Stimulated activated CD4-positive, alpha-beta T cell treated with anti-CD3 and anti-CD28 coated beads, Interleukin-1b, Interleukin-23, amount 100 ng/mL, for 24 hours (primary cell): Measurements from ENCODE around the gene TCF12.

Experiments used
- DNase-seq, 4 experiments: peaks; one replicate each; pipeline ENCODE4 v3.0.0-alpha.2; 2020; ENCODE audit warnings: low read depth in 4 of 4, low spot score in 1 of 4

Gene TCF12

DNA sequence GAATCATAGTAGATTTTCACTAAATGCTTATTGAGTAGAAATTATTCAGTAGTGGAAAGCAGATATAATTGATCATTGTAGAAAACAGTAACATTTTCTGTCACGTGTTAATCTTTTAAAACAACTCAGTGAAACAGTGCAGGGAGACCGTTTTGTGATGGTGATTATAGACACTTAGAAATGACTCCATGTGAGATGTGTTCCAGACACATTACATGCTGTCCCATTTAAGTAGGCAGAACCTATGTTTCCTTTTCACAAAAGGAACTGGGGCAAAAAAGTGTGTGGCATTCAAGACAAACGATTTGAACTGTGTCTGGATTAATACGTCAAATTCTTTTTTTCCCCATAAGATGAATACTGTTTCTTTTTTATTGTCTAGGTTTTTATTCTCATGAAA is 126.5 kb downstream of the TCF12 start:
- no peak for DNase-seq

DNA sequence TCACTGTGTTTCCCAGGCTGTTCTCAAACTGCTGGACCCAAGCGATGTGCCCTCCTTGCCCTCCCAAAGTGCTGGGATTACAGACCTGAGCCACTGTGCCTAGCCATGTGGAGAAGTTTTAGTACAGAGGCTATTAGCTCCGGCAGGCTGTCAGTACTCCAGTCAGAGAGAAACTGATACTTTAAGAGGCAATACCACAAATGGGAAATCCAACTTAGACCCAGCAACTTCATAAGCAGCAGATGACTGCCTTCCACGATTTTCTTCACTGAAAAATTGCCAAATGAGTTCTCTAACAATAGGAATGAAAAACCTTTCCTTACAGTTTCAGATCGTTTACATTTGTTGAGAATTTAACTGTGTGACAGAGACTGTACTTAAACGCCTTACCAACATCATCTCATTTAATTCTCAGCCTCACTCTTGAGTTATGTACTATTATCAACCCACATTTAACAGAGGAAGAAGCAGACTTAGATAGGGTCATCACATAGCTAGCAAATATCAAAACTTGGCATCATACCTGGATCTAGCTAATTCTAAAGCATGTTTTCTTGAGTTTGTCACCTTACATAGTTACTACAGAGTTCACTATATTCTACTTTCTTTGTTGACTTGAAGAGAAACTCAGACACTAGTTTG is 127.4 kb downstream of the TCF12 start:
- DNase-seq, result no peak

DNA sequence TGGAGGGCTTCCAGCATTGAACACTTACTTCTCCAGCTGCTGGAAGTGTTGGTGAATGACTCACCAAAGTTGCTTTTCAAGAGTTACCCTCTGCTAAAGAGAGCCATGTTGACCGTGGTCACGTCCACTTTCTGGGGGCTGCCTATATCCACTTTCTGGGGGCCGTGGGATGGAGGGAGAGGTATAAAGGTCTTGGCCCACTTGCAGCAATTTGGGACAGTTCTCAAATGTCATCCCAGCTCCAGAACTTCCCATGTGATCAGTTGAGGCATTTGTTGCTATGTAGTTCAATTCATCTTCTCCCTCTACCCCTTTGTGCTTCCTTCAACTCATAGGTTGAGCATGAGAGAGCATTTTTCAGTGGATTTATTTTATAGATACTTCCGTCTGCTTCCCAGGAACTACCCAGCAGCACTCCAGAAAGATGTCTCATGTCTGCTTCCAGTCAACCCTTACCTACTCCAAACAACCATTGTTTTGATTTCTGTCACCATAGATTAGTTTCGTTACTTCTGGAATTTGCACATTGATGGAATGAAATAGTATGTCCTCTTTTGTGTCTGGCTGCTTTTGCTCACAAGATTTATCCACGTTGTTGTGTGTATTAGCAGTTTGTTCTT is 130.6 kb downstream of the TCF12 start:
- DNase-seq, result no peak

DNA sequence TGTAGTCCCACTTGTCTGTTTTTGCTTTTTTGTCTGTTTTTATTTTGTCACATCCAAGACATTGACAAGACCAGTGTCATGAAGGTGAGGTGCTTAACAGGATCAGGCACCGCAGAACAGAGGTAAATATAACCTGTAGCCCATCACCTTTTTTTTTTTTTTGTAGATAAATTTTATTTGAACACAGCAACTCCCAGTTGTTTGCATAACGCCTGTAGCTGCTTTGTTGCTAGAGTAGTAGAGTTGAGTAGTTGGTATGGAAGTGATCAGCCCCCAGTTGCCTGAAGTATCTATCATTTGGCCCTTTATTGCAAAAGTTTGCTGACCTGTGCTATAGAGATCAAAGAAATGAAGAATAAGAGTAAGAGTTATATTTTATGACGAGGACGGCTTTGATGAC is 135.0 kb downstream of the TCF12 start:
- DNase-seq, result no peak

DNA sequence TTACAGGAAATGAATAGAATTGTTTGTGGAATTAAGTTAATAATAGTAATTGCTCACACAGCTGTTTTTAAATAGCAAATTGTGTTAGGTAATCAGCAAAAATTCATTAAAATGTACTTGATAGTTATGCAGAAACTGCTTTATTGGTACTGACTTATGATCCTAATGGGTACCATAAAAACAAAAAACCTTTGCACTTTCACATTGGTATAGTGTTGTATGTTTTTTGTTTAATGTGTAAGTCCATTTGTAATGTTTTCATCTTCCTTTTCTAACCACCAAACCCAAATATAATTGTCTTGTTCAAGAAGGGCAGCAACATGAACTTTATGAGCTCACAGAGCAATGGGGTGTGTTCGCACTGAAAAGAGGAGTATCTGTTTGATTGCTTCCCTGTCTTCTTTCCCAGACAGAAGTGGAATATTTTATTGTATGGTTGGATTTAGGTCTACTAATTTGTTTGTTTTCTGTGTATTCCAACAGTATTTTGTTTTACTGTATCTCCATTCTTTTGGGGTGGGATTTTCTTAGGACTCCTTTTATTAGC is 135.8 kb downstream of the TCF12 start:
- no peak for DNase-seq

DNA sequence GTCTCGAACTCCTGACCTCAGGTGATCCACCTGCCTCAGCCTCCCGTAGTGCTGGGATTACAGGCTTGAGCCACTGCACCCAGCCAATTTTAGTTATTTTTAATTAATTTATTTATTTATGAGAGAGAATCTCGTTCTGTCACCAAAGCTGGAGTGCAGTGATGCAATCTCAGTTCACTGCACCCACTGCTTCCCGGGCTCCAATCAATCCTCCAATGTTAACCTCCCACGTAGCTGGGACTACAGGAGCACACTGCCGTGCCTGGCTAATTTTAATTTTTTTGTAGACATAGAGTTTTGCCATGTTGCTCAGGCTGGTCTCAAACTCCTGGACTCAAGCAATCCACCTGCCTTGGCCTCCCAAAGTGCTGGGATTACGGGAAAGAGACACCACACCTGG is 137.9 kb downstream of the TCF12 start:
- DNase-seq, result no peak

DNA sequence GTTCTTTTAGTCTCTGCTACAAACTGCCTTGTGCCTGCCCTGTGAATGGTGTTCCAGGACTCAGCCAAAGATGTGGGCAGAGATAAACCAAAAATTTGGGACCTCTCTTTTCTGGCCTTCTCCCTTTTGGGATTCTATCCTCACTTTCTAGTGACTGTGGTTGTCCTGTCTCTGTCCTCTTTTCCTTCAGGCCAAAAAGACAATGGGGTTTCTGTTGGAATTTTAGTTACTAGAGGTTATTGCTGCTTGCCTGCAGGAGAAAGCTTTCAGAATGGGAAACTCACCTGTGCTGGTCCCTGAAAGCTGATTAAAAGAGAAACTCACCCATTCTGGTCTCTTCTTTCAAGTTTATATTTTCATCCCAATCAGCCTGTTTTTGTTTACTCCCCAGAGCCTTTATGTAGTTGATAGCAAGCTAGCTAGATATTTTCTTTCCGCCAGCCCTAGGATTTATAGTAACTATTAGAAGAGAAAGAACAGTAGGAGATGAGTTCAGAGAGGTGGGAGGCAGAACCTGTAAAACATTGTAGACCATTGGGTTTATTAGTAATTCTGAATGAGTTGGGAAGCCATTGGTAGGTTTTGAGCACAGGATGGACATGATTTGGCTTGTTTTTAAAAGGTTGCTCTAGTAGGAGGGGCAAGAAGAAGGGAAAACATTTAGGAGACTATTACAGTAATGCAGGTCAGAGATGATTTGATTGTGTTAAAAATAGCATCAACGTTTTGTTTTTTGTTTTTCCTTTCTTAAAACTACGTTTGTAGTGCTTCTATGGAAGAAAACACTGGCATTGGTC is 138.9 kb downstream of the TCF12 start:
- DNase-seq, result no peak

DNA sequence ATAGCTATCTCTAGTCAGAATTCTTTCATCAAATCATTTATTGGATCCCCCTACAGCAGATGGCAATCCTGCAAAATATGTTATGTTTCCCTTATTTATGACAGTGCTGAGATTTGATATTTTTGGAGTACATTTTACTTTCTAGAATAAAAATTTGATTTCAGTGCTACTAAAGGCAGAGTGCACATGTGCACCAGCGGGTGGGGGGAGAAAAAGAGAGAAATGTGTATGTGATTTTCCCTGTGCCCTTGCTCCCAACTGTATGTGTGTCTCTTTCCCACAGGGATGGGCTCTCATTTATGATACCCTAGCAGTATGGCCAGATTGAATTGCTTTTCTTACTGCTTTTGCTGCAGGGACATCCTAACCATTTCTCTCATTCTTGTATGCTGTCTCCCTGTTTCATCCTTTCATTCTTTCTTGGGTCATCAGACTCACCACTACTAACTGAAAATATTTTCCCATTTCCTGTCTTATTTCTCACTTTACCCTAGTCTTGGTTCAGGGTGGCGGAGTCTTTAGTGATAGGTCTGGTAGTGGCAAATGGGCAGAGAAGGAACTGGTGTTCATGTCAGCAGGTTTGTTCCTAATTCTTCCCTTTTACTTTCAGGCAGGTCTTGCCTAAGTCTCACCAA is 140.7 kb downstream of the TCF12 start:
- no peak for DNase-seq

DNA sequence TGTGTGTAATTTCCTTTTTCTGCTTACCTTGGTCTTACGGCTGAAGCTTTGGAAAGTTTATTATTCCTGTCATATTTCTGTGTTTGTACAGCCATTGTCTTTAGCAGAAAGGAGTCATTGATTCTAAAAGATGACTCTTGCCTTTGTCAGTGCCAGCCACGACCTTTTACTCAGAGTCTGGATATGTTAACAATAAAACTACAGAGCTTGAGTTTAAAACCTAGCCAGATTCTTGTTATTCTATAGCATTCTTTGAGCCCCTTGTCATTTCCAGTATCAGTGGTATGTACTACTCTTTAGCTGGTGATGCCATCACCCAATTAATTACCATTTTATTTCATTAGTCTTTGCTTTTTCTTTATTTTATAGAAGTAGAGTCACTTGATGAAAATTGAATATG is 142.4 kb downstream of the TCF12 start:
- DNase-seq, result no peak

DNA sequence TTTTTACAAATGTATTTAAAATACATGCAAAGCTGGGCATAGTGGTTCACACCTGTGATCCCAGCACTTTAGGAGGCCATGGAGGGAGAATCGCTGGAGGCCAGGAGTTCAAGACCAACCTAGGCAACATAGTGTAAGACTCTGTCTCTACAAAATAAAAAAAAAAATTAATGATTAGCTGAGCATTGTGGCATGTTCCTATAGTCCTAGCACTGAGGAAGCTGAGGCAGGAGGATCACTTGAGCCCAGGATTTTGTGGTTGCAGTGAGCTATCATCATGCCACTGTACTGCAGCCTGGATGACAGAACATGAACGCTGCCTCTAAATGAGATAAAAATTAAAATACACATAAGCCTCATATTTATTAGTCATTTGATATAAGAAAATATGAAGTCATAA is 142.8 kb downstream of the TCF12 start:
- no peak for DNase-seq

DNA sequence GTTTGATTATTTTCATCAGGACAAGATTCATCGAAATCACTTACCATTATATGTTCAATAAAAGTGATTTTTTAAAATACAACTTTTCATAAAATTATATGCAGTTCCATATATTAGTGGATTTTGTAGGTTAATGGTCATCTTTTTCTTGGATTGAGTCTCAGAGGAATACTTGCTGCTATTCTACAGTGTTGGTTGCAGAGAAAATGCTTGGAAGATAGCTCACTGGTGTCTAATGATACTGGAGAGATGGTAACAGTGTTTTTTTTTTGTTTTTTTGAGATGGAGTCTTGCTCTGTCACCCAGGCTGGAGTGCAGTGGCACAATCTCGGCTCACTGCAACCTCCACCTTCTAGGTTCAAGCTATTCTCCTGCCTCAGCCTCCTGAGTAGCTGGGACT is 143.3 kb downstream of the TCF12 start:
- no peak for DNase-seq

DNA sequence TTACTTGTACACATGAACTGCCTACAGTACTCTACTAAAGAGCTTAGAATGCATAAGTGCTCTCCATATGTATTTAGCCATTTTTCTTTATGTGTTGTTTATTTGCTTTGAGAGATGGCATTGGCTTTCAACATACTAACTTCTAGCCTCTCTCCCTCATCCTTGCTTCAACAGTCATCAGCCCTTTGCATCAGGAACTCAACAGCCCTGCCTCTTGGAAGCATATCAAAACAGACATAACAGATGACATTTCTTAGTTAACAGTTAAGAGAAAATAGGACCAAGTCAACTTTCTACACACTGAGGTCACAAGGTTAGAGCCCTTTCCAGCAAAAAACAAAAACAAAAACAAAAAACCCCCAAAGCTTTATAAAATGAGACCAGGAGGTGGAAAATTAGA is 145.6 kb downstream of the TCF12 start:
- DNase-seq, result no peak

DNA sequence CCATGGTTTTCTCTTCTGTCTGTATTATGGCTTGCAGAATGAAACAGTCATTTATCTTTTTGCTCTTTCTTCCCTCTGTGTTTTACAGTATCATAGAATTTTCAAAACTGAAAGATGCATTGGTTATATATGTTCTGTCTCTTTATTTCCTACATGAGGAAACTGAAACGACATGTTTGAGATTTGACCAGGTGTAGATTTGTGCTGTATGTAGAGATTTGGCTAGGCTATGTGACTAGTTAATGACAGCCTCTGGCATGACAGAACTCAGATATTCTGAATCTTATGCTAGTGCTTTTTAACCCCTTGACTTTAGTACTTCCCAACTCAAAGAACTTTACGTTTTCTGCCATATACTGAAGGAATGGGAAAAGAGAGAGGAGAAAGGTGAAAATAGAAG is 151.0 kb downstream of the TCF12 start:
- no peak for DNase-seq

DNA sequence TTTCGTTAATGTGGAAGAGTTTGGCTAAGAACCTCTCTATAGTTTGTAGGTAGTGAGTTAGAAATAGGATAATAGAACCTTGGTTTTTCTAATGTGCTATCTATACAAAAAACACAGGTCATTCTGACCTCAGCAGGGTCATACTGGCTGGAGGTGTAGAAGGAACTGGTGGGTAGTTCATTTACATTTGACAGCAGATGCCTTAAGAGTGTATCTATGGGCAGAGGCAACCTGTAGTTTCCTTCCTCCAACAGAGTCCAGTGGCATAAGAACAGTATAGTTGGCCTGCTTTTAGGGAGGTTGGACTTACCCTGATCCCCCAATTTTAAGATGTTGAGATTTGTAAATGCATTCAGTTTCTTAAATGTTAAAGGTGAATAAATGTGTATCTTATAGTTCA is 152.2 kb downstream of the TCF12 start:
- no peak for DNase-seq

DNA sequence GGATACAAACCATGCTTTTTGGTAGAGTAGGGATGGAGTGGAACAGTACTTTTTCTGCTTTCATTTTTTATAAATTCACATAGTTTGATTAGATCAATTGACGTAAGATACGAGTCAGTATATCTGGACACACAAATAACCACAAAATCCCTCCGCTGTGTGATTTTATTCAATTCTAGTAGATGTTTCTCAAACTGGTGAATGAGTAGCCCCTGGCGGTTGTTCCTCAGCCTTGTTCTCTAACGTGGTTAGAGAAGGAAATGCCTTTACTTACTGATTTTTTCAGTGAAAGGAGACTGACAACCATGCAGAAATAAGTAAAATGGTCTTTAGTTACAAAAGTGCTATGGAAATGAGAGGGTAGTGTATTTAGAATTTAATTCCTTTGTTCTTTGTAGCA is 161.0 kb downstream of the TCF12 start:
- no peak for DNase-seq

DNA sequence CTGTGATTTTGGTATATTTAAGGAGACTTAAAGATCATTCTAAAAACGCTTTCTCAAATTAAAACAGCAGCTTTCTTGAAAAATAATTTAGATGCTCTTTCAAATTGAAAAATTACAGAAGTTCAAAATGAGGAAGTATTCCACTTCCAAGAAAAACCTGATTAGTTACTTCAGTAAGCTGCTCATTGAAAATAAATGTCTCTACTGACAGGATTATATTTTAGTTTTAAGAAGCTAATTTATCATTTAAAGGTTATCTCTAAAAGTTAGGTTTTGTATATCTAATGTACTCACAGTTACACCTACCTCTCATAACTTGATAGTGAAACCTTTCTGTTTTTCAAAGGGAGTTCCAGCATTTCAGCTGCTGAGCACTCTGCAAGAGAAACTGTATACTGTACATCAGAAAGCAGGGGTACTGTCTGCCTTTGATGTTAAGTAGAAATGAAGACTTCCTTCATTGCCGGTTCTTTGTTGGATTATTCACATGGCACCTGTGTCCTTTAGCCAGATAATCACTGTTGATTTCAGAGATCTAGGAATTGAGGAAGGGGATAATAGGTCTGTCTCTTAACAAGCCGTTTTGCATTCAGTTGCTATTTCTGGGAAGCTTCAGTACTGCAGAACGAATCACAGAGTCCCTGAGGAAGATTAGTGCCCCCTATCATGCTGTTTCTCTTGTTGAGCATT is 161.6 kb downstream of the TCF12 start:
- DNase-seq, result no peak

DNA sequence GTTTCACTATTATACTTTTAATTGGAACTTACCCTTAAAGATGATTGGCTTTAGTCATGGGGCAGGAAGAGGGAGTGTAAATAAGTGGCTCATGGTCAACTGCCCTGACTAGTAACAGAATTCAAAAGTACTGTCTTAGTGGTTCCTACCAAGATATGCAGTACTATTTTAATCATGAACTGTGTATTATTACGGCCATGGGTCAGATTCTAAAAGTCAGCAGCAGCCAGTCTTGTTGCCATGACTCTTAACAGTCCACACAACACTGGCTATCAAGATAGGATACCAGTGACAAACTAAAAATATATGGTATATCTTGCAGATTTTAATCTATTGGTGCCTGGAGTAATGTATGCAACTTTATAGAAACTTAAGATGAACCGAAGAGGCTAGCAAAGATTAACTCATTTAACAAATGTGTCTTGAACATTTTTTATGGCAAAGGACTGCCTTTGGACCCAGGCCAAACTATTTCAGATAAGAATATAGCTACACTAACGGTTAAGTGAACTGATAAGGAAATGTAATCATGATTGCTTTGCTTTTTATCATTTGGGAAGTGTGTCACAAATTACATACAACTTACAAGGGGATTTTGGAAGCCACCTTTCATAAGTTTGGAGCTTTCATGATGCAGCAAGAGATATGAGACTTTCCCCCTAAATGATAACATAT is 163.7 kb downstream of the TCF12 start:
- DNase-seq, result no peak

DNA sequence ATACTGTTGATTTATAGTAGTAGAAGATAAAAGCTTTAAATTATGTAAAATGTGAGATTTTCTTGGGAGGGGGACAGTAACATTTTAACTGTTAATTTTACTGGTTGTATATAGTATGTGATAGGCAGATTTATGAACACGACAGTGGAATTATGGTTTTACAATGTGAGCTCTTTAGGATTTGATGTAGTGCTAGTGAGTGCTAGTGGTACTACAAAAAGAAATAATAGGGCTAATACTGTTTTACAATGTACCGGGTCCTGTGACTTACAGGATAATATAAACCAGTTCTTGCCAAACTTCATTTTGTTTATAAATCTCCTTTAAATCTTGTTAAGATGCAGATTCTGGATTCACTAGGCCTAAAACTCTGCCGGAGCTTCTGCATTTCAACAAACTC is 165.7 kb downstream of the TCF12 start:
- no peak for DNase-seq

DNA sequence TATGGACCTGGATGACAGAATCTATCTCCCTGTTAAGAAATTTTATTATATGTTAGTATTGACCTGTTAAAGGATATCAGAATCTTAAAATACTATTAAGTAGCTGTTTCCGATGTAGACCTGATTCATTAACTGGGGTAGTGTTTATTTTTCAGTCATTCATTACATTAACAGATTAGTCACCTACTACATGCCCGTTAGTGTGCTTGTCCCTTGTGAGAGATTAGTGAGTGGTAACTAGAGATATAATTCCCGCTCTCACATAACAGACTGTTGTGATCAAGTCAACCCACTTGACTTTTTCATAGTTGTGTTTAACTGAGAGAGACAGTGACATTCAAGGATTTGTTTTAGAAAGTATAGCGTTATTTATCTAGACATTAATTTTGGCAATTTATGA is 166.8 kb downstream of the TCF12 start:
- DNase-seq, result no peak

DNA sequence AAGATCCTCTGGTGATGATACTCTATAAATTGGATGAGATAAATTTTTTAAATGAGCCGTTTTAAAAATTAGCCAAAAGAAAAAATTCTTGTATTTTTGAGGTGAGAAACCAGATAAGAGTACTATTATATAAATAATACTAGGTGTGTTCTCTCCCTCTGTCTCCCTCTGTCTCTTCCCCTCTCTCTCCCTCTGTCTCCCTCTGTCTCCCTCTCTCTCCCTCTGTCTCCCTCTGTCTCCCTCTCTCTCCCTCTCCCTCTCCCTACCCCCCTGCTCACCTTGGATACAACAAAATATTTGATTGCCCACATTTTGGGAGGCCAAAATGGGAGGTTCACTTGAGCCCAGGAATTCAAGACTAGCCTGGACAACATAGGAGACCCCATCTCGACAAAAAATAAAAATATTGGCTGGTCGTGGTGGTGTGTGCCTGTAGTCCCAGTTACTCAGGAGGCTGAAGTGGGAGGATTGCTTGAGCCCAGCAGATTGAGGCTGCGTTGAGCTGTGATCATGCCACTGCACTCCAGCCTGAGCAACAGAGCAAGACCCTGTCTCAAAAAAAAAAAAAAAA is 168.5 kb downstream of the TCF12 start:
- DNase-seq, result no peak
